Activated T-cell treated with anti-CD3 and anti-CD28 coated beads, Interleukin-2, amount 50 U/mL, for 48 hours (primary cell): ENCODE measurements around the gene FGGY.

Experiments
- DNase-seq, 2 experiments: peaks; one replicate each; pipeline ENCODE4 v3.0.0-alpha.2; 2020

The FGGY gene

GRCh38 chr1:59670662-59671061, 373.8 kb downstream of the FGGY start:
- DNase-seq = no peak

- DNase-seq = no peak
Measured at GRCh38 chr1:59671066-59671952, 374.4 kb downstream of the FGGY start.

- DNase-seq = no peak
Measured at GRCh38 chr1:59671953-59672305, 375.0 kb downstream of the FGGY start.

GRCh38 chr1:59672851-59673572, 376.1 kb downstream of the FGGY start:
- no peak for DNase-seq

GRCh38 chr1:59673573-59674450, 376.9 kb downstream of the FGGY start:
- no peak for DNase-seq

GRCh38 chr1:59674595-59674994, 377.7 kb downstream of the FGGY start:
- no peak for DNase-seq

- no peak for DNase-seq
Measured at GRCh38 chr1:59675936-59676335, 379.0 kb downstream of the FGGY start.

GRCh38 chr1:59678040-59678439, 381.1 kb downstream of the FGGY start:
- no peak for DNase-seq

- DNase-seq = no peak
Measured at GRCh38 chr1:59678493-59679228, 381.8 kb downstream of the FGGY start.

- no peak for DNase-seq
Measured at GRCh38 chr1:59680044-59680443, 383.1 kb downstream of the FGGY start.

GRCh38 chr1:59682396-59683080, 385.6 kb downstream of the FGGY start:
- DNase-seq = no peak

- DNase-seq = no peak
Measured at GRCh38 chr1:59683197-59683596, 386.3 kb downstream of the FGGY start.

GRCh38 chr1:59684698-59685097, 387.8 kb downstream of the FGGY start:
- DNase-seq = no peak

GRCh38 chr1:59685101-59685500, 388.2 kb downstream of the FGGY start:
- no peak for DNase-seq

GRCh38 chr1:59685666-59686065, 388.8 kb downstream of the FGGY start:
- DNase-seq = no peak

GRCh38 chr1:59686170-59686569, 389.3 kb downstream of the FGGY start:
- DNase-seq = no peak

GRCh38 chr1:59686574-59686973, 389.7 kb downstream of the FGGY start:
- no peak for DNase-seq

GRCh38 chr1:59687081-59687480, 390.2 kb downstream of the FGGY start:
- DNase-seq = no peak

GRCh38 chr1:59688976-59689375, 392.1 kb downstream of the FGGY start:
- no peak for DNase-seq

GRCh38 chr1:59689730-59690129, 392.8 kb downstream of the FGGY start:
- no peak for DNase-seq

- DNase-seq = no peak
Measured at GRCh38 chr1:59690171-59690930, 393.5 kb downstream of the FGGY start.
